HG03342 (cell line): ENCODE results near the gene OR2M4.
"Not testable (repeated sequence)": the region's sequence is repeated elsewhere in the genome, so short reads cannot be mapped to it uniquely, and the experiment has no call there.

Experiments used
- ATAC-seq: cut with Tn5 transposase; IDR thresholded peaks from one replicate; pipeline ENCODE4 v1.9.1; 2021; ENCODE audit warnings: mild to moderate bottlenecking, moderate library complexity; ENCODE audit not compliant: unreplicated experiment

The OR2M4 gene, protein sequence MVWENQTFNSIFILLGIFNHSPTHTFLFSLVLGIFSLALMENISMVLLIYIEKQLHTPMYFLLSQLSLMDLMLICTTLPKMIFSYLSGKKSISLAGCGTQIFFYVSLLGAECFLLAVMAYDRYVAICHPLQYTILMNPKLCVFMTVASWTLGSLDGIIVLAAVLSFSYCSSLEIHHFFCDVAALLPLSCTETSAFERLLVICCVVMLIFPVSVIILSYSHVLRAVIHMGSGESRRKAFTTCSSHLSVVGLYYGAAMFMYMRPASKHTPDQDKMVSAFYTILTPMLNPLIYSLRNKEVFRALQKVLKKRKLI

DNA sequence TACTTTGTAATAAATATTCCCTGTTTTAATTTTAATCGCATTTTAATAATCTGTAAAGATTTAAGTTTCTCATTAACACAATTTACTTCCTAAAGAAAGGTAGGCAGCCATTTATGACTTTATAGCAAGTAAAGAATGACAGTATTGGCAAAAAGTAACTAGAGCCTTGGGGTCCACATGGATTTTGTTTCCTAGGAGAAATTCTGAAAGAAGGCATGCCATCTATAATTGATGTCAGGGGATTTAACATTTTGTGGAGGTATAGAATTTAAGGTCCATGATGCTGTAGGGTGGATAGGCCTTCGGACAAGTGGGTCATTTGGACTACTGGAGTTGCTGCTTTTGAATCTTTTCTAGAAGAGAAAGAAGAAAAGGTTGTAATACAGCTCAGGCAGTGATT is at the start of gene OR2M4:
TSS of gene OR2M4 (plus strand) at position 301 of the 400 bp plus-strand sequence. CDS start 7,512 bp downstream, outside the sequence.
- ATAC-seq: no peak

DNA sequence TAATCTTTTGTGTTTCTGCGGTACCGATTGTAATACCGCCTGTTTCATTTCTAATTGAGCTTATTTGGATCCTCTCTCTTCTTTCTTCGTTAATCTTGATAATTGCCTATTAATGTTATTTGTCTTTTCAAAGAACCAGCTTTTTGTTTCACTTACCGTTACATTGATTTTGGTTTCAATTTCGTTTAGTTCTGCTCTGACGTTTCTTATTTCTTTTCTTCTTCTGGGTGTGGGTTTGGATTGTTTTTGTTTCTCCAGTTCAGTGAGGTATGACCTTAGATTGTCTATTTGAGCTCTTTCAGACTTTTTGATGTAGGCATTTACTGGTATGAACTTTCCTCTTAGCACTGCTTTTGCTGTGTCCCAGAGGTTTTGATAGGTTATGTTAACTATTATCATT is 47.2 kb upstream of the OR2M4 start:
- no peak for ATAC-seq

DNA sequence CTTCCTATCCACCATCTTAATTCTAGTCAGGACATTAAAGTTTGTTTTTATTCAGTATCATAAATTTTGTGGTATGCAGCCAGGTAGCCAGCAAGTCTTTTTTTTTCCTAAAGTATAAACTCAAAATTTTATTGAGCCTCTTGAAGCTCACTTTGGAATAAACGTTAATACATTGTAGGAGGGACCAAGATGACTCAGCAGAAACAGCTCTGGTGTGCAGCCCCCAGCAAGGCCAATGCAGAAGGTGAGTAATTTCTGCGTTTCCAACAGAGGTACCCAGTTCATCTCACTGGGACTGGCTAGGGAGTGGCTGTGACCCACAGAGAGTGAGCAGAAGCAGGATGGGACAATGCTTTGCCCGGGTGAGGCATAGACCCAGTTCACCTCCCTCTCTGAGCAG is 43.9 kb upstream of the OR2M4 start:
- no peak for ATAC-seq

DNA sequence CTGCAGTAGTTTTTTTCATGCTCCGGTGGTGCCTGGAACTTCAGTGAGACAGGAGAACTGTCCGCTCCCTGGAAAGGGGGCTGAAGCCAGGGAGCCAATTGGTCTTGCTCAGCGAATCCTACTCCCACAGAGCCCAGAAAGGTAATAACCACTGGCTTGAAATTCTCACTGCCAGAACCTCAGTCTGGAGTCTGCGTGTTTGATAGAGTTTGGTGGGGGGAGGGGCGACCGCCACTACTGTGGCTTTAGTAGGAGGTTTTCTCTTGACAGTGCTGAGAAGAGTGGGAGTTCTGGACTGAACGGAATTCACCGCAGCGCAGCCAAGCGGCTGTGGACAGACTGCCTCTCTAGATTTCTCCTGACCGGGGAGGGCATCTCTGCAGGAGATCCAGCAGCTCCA is 42.2 kb upstream of the OR2M4 start:
- no peak for ATAC-seq

DNA sequence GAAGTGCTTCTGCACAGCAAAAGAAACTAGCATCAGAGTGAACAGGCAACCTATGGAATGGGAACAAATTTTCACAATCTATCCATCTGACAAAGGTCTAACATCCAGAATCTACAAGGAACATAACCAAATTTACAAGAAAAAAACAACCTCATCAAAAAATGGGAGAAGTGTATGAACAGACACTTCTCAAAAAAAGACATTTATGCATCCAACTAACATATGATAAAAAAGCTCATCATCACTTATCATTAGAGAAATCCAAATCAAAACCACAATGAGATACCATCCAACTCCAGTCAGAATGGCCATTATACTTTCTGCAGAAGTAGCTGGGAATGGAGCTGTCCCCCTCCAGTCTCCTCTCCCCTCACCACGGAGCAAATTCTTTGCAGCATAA is 37.1 kb upstream of the OR2M4 start:
- no peak for ATAC-seq

DNA sequence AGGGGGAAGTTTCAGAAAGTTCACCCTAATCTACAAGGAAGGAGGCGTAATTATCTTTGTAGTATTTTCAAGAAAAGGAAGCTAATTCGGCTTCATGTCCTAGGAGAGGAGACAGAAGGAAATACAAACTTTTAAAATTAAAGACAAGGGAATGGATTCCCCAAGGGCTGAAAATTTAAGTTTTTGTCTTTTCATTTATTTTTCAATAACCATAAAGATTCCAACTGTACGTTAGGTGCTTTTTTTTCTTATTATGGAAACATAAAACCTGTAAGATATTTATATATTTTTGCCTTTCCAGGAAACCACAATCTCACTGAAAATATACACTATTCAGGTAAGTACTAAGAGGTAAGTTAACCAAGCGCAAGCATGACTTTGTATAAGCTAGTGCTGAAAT is 34.3 kb upstream of the OR2M4 start, which contains the start of gene OR2M3:
TSS of gene OR2M3 (plus strand) at position 301 of the 400 bp plus-strand sequence. CDS start 5,803 bp downstream, outside the sequence.
- ATAC-seq: no peak

DNA sequence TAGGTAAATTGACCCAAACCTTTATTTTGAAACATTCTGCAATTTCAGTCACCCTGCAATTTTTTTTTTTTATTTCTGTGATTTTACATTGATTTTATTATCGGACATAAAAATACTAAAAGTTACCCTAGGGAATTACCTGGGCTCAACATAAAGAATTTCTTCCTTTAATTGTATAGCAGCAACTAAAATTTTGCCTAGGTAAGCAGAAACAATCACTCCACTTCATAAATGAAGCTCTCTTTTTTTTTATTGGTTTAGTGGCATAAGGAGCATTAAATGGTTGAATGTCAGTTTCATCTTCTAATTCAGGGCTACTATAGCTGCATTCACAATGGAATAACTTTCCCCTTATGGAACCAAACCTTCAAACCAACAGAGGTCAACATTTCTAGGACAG is 15.3 kb upstream of the OR2M4 start:
- no peak for ATAC-seq

DNA sequence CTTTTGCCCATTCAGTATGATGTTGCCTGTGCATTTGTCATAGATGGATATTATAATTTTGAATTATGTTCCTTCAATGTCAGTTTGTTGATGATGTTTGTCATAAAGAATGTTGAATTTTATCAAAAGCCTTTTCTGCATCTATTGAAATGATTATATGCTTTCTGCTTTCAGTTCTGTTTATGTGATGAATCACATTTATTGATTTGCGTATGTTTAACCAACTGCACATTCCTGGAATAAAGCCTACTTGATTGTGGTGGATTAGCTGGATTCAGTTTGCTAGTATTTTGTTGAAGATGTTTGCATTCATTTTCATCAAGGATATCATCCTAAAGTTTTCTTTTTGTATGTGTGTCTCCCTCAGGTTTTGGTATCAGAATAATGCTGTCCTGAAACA is 5.7 kb upstream of the OR2M4 start:
- ATAC-seq: no peak

DNA sequence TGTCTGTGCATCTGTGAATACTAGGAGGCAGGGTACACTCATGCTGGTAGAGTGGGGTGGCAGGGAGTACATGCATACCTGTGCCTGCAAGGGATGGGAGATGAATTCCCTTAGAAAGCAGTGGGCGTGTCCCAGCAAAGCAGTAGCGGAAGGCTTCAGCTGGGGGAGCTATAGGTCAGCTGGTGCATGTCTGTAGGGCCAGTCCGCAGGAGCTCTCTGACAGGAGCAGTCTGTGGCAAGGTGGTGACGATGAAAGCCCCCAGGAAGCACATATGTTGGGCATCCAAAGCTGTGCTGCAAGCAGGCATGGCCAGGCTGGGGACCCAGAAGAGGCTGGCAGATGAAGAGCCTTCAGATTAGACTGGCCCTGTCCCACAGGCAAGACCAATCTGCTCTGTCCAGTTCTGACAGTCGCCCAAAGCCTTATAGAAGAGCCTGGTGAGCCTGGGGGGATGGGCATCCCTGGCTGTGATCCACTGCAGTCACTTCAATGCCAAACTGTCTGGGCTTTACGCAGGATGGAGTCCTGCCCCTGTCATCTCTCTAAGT is 1.8 kb upstream of the OR2M4 start:
- no peak for ATAC-seq

DNA sequence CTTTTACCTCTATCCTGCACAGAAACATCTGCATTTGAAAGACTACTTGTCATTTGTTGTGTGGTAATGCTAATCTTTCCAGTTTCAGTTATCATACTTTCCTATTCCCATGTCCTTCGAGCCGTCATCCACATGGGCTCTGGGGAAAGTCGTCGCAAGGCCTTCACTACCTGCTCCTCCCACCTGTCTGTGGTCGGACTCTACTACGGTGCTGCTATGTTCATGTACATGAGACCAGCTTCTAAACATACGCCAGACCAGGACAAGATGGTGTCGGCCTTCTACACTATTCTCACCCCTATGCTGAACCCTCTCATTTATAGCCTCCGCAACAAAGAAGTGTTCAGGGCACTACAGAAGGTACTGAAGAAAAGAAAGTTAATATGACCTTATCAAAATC is 8.3 kb downstream of the OR2M4 start:
- no peak for ATAC-seq

DNA sequence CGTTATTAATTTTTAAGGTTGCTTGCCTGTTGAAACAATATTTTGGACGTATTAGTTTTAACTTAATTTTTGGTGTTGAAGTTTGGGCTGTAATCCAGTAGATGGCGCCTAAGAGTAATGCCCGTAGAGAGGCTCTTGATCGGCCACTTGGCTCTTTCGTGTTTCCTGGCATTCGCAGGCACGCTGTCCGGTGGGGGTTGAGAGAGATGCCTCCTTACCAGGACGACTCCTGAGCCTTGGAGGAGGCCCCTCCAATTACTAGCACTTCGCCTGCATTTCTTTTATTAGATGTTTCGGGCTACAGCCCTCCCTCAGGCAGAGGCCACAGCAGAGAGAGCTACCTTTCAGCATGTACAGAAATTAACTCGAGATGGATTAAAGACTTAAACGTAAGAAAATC is 12.0 kb downstream of the OR2M4 start:
- peak; percentile 96 for ATAC-seq

DNA sequence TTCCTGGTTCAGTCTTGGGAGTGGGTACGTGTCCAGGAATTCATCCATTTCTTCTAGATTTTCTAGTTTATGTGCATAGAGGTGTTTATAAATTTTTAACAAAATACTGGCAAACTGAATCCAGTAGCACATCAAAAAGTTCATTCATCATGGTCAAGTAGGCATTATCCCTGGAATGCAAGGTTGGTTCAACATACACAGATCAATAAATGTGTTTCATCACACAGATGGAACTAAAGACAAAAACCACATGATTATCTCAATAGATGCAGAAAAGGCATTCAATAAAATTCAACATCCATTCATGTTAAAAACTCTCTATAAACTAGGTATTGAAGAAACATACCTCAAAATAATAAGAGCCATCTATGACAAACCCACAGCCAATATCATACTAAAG is 28.1 kb downstream of the OR2M4 start:
- ATAC-seq: not testable (repeated sequence)

DNA sequence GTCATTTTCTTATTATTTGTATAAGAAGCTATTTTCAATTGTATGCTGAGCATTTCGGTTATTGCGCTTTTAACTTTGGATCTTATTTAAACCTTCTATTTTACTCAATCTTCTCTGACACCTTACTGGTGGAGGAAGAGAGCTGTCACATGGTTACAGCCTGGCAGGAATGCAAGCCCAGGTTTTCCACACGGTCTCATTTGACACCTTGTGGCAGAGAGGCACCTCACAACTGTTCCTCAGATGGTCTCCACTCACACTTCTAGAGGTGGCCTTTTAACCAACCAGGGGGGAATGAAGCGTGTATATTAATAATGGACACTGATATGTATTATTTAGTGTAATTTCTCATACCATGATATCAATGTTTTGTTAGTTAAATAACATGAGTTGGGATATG is 37.0 kb downstream of the OR2M4 start:
- ATAC-seq: no peak

DNA sequence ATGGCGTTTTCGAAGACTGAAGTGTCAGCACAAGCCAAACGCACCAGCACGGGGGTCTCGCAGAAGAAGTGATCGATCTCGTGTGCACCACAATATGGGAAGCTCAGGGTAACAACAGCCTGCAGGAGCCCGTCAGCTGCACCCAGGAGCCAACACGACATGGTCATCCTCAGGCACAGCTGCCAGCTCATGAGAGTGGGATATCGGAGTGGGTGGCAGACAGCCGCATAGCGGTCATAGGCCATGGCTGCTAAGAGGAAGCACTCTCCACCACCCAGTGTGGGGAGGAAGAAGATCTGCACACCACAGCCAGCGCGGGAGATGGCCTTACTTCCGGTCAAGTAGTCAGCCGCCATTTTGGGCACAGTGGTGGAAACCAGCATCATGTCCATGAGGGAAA is 42.0 kb downstream of the OR2M4 start:
- ATAC-seq: not testable (repeated sequence)

DNA sequence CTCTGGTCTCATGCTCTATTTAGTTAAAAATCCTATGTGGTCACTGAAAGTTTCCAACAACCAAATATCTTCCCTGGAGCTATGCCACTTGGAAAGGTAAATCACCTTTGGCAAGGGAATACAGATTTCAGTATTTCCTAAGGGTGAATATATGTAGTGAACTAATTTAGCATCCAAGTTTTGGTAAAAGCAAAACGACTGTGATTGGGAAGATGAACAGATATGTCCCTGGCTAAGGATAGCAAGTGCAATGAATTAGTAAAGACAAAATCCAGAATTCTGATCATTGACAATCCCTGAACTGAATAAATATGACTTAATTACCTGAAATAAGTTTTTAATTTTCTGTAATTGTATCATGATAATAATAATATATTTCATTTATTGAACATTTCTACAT is 46.7 kb downstream of the OR2M4 start, which contains the start of gene OR2T33:
TSS of gene OR2T33 (minus strand) at position 101 of the 400 bp plus-strand sequence. CDS start 4,162 bp downstream, outside the sequence.
- ATAC-seq: no peak

DNA sequence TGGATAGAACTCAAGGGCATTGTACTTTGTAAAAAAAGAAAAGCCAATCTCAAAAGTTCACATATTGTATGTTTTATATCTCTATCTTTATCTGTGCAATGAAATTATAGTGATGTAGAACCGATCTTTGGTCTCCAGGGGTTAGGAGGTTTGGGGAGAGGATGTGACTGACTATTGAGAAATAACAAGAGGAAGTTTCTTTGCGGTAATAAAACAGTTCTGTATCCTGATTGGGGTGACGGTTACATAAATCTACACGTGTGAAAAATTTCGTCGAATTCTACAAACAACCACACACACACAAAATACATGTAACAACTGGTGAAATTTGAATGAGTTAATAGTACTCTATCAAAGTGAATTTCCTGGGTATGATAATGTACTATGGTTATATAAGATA is 57.2 kb downstream of the OR2M4 start:
- no peak for ATAC-seq
